Limb (tissue), 2 donors: ENCODE measurements around the gene HTR4.

Experiments
- DNase-seq, 2 donors: peaks; one replicate each; pipeline ENCODE4 v3.0.0-alpha.2; 2016; ENCODE audit errors: extremely low spot score in 2 of 2

Gene HTR4

GRCh38 chr5:148607406-148607805 lies 46.9 kb downstream of the HTR4 start:
- DNase-seq, result no peak

- no peak for DNase-seq
Measured at GRCh38 chr5:148606296-148606695, 48.0 kb downstream of the HTR4 start.

DNA sequence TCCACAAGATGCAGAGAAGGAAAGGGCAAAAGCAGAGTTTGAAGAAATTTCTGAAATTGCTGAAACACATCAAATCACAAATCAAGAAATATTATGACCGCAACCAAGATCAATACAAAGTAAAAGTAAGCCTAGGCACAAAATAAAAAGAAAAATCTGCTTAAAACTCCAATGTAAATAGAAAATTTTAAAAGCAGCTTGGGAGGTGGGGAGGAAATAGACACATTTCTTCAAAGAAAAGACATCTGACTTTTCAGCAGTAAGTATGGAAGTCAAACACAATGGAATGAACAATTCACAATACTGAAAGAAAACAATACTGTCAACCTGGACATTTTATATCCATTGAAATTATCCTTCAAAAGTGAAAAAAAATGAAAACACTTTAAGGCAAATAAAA lies 55.1 kb downstream of the HTR4 start:
- no peak for DNase-seq

GRCh38 chr5:148595697-148596096 lies 58.6 kb downstream of the HTR4 start:
- DNase-seq, result no peak

GRCh38 chr5:148586796-148587195 lies 67.5 kb downstream of the HTR4 start:
- DNase-seq, result no peak

DNA sequence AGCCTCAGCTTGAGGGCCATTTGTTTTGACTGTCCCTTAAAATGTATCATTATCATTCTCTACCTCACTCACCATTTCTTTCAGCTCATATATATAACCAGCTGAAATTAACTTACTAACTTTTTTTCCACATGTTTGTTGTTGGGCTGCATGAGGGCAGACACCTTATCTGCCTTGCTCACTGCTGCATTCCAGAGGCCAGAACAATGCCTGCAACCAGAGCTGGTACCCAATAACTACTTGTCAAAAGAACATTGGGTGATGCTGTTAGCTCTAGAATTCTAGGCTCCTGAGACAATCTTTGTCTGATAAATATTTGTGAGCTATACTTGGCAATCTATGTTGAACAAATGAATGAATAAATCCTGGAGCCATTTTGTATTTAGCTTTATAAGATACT lies 68.3 kb downstream of the HTR4 start:
- no peak for DNase-seq

- DNase-seq, result no peak
Measured at GRCh38 chr5:148584103-148584502, 70.2 kb downstream of the HTR4 start.

DNA sequence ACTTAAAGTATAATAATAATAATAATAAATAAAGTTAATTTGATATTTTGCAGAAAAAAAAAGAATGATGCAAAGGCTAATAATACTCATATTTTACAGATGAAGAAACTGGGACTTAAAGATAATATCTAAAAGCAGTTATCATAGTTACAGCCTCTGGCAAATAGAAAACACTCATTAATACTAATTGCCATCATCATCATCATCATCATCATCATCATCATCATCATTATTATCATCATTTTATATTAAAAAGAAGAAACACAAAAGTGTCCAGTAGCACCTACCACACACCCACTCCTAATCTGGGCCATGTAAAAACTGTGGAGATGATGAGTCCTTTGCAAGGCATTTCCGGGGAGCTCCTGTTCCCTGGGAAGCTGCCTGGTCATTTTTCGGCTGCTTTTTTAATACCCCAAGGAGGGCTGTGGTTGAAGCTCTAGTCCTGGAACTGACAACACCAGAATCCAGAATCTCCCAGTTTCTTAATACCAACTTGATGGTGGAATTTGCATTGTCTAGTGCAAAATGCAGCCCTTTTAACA lies 70.8 kb downstream of the HTR4 start:
- DNase-seq, result no peak

DNA sequence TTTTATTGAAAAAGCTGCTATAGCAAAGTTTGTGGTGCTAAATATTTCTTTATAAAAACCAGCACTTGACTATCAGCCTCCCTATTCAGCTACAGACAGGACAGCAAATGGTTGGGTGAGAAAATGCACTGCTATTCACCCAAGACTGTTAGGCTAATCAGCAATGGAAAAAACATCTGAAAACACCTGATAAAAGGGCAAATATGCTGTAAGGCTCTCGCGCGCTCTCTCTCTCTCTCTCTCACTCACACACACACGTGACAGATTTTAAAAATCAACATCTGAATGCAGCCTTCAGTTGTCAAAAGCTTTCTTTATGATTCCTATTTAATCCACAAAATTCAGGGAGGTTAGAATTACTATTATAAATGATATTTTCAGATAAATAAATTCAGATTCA lies 80.2 kb downstream of the HTR4 start:
- DNase-seq, result no peak

DNA sequence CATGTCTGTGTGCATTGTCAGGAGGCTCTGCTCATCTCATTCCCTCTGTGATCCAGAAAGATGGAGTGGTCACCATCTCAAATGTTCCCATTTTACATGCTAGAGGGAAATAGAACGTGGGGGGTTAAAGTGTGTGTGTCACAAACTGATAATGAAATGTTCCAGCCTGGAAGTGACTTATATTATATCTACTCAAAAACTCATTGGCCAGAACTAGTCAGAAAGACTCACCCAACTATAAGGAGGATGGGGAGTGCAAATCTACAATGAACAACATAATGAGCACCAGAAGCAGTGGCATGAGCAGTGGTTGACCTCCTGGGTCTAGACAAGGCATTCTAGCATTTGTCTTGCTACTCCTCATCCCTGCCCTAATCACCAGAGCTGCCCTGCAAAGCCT lies 81.0 kb downstream of the HTR4 start:
- no peak for DNase-seq

GRCh38 chr5:148569948-148570347 lies 84.4 kb downstream of the HTR4 start:
- DNase-seq, result no peak

GRCh38 chr5:148565148-148565547 lies 89.2 kb downstream of the HTR4 start:
- DNase-seq, result no peak

DNA sequence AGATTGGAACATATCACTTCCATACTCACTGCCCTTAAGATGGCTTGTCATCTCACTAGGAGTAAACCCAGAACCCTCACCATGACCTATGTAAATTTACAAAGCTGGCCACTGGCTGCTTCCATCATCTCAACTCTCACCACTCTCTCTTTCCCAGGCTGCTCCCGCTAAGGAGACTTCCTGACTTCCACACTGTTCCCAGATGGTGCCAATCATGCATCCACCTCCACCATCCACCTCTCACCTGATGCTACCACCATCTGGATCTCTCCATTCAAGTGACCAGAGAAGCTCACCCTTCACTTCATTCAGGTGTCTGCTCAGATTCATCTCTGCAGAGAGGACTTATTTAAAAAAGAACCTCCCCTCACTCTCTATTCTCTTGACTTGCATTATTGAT lies 91.3 kb downstream of the HTR4 start:
- DNase-seq, result no peak

- DNase-seq, result no peak
Measured at GRCh38 chr5:148561801-148562311, 92.5 kb downstream of the HTR4 start.

DNA sequence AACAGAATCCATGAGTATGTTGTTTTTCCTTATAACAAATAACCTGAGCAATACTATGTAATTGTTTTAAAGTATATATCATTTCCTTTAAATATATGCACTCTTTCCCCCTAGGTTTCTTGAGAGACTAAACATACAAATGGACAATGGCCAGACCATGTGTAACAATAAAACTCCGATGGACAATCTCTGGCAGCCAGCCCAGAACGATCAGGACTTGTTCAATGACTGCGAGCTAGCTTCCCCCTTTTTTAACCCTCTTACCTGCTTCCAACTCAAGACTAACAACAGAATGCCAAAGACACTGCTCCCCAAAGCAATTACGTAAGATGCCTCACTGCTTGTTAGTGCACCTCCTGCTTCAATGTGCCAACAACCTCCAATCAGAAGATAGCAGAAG lies 94.9 kb downstream of the HTR4 start:
- peak; percentile 13 to 34 for DNase-seq

DNA sequence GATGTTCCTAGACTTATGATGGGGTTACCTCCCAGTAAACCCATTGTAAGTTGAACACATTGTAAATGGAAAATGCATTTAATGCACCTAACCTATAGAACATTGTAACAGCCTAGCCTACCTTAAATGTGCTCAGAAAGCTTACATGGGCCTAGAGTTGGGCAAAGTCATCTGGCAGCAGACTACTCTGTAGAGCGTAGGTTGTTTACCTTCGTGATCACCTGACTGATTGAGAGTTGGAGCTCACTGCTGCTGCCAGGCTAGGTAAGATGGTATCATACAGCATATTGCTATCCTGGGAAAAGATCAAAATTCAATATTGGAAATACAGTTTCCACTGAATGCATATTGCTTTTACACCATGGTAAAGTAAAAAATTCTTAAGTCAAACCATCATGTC lies 95.4 kb downstream of the HTR4 start:
- no peak for DNase-seq

GRCh38 chr5:148556835-148557234 lies 97.5 kb downstream of the HTR4 start:
- no peak for DNase-seq

- DNase-seq, result no peak
Measured at GRCh38 chr5:148554621-148555020, 99.7 kb downstream of the HTR4 start.

- DNase-seq, result no peak
Measured at GRCh38 chr5:148543727-148544126, 110.6 kb downstream of the HTR4 start.

GRCh38 chr5:148542812-148543211 lies 111.5 kb downstream of the HTR4 start:
- DNase-seq, result no peak

- no peak for DNase-seq
Measured at GRCh38 chr5:148541054-148541835, 113.1 kb downstream of the HTR4 start.

- DNase-seq, result no peak
Measured at GRCh38 chr5:148540647-148541046, 113.7 kb downstream of the HTR4 start.

DNA sequence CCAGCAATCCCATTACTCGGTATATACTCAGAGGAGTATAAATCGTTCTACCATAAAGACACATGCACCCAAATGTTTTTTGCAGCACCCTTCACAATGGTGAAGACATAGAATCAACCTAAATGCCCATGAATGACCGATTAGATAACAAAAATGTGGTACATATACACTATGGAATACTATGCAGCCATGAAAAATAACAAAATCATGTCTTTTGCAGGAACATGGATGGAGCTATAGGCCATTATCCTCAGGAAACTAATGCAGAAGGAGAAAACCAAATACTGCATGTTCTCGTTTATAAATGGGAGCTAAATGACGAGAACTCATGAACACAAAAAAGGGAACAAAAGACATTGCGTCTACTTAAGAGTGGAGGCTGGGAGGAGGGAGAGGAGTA lies 114.5 kb downstream of the HTR4 start:
- DNase-seq, result no peak
